ENCODE results near the gene DOCK11. TPM values are rescaled to one million over a fixed set of nuclear protein-coding genes. Genes with fewer than 3 reads are reported as not detected.

Gene DOCK11
- polyA plus RNA-seq, 3 donors = 20.8 to 39.7 (median 34.8) TPM

GRCh38 chrX:118603981-118604380 lies 108.4 kb downstream of the DOCK11 start:
- Mint-ChIP-seq H3K36me3 (peaks cover 39 to 48% of the 10 kb centered on the region in 2 donors), H3K27me3 (ENCODE audit: low read depth in 3 of 3) (no peaks in the 10 kb centered on the region), H3K4me3 (no peak overlapping the region), H3K9me3 (peaks cover 0 to 2% (median 0%) of the 10 kb centered on the region in 7 donors), H3K4me1 (peaks cover 6% of the 10 kb centered on the region), H3K27ac (peak overlapping the region in 1 of 7 donors; percentile 48)
- no peaks in the 10 kb centered on the region for H3K9me3 ChIP-seq (replicated peaks in 1 of 2; ENCODE audit: control insufficient read depth in 1 of 2, insufficient read depth in 1 of 2, low read length in 2 of 2)
- H3K4me2 ChIP-seq (replicated peaks; ENCODE audit: extremely low read depth, low read length, poor library complexity, severe bottlenecking) = no peak overlapping the region
- peak; percentile 21 to 53 (median 43) for DNase-seq
- H3K27ac ChIP-seq (ENCODE audit: low read depth in 1 of 2, low read length in 2 of 2) = no peak overlapping the region
- H3K4me3 ChIP-seq (replicated peaks in 1 of 3; ENCODE audit: low read depth in 2 of 3, low read length in 3 of 3) = no peak overlapping the region
- H2AFZ ChIP-seq (ENCODE audit: insufficient read depth, low read depth, low read length, poor library complexity, severe bottlenecking) = no peak overlapping the region
- peak; percentile 72 for TF ChIP-seq CTCF (IDR thresholded peaks at IDR 0.05)
- peaks cover 30% of the 10 kb centered on the region for H4K20me1 ChIP-seq (ENCODE audit: insufficient read depth, low read length)
- H3K4me1 ChIP-seq (ENCODE audit: control insufficient read depth in 1 of 2, insufficient read depth in 2 of 2, low read length in 2 of 2) = no peaks in the 10 kb centered on the region
- no peaks in the 10 kb centered on the region for H3K27me3 ChIP-seq (ENCODE audit: control insufficient read depth in 2 of 2, insufficient read depth in 2 of 2, low read length in 2 of 2)
- peaks cover 48 to 83% of the 10 kb centered on the region in 2 donors for H3K36me3 ChIP-seq (replicated peaks in 1 of 2; ENCODE audit: control insufficient read depth in 1 of 2, insufficient read depth in 2 of 2, low read length in 2 of 2)
- no peaks in the 10 kb centered on the region for H3K79me2 ChIP-seq (ENCODE audit: insufficient read depth, low read length)
- intact Hi-C loops (cut with micrococcal nuclease) = loop anchor here (5.0 kb wide), 2 partner anchors 147 to 203 kb away; no protein-coding TSS in a partner anchor
- no peak overlapping the region for H3K9ac ChIP-seq (ENCODE audit: insufficient read depth, low read length, poor library complexity, severe bottlenecking)
- WGBS (ENCODE audit: insufficient coverage) = 6% methylated on average over 5 of the region's 7 CpGs

DNA sequence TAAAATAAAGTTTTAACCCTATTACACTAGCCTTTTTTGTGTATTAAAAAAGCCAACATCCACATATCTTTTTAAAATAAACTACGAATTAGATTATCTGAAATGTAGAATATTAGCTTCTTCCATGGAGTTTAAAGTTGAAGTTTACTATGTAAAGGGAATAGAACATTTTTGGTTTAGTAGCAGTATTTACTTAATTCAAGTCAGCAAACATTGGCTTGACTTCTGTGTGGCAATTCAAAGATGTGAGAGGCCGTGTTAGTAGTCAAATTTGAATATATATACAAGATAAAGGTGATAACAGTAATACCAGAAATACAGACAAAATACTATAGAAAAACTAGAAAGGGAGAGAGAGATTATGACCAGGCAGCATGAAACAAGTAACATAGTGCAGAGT lies 116.7 kb downstream of the DOCK11 start:
- no peaks in the 10 kb centered on the region for H3K9me3 ChIP-seq (replicated peaks in 1 of 2; ENCODE audit: control insufficient read depth in 1 of 2, insufficient read depth in 1 of 2, low read length in 2 of 2)
- no peak overlapping the region for H3K27ac ChIP-seq (ENCODE audit: low read depth in 1 of 2, low read length in 2 of 2)
- Mint-ChIP-seq H3K4me1 (peaks cover 10% of the 10 kb centered on the region), H3K9me3 (no peaks in the 10 kb centered on the region), H3K4me3 (no peak overlapping the region), H3K27me3 (ENCODE audit: low read depth in 3 of 3) (peaks cover 0 to 3% (median 0%) of the 10 kb centered on the region in 3 donors), H3K36me3 (peaks cover 73 to 79% of the 10 kb centered on the region in 2 donors), H3K27ac (peak overlapping the region in 1 of 7 donors; percentile 1)
- TF ChIP-seq CTCF (IDR thresholded peaks at IDR 0.05) = no peak
- no peak overlapping the region for H2AFZ ChIP-seq (ENCODE audit: insufficient read depth, low read depth, low read length, poor library complexity, severe bottlenecking)
- H4K20me1 ChIP-seq (ENCODE audit: insufficient read depth, low read length) = peaks cover 32% of the 10 kb centered on the region
- no peaks in the 10 kb centered on the region for H3K27me3 ChIP-seq (ENCODE audit: control insufficient read depth in 2 of 2, insufficient read depth in 2 of 2, low read length in 2 of 2)
- peaks cover 75 to 94% of the 10 kb centered on the region in 2 donors for H3K36me3 ChIP-seq (replicated peaks in 1 of 2; ENCODE audit: control insufficient read depth in 1 of 2, insufficient read depth in 2 of 2, low read length in 2 of 2)
- H3K9ac ChIP-seq (ENCODE audit: insufficient read depth, low read length, poor library complexity, severe bottlenecking) = no peak overlapping the region
- no CpG with 5 or more reads among the region's 2 CpGs for WGBS (ENCODE audit: insufficient coverage)
- H3K4me3 ChIP-seq (replicated peaks in 1 of 3; ENCODE audit: low read depth in 2 of 3, low read length in 3 of 3) = no peak overlapping the region
- intact Hi-C loops (cut with micrococcal nuclease) = no loop called here
- H3K79me2 ChIP-seq (ENCODE audit: insufficient read depth, low read length) = no peaks in the 10 kb centered on the region
- H3K4me2 ChIP-seq (replicated peaks; ENCODE audit: extremely low read depth, low read length, poor library complexity, severe bottlenecking) = no peak overlapping the region
- DNase-seq = no peak
- H3K4me1 ChIP-seq (ENCODE audit: control insufficient read depth in 1 of 2, insufficient read depth in 2 of 2, low read length in 2 of 2) = no peaks in the 10 kb centered on the region

Measured in CD14-positive monocyte (primary cell).